Activated CD8-positive, alpha-beta memory T cell treated with anti-CD3 and anti-CD28 coated beads, Interleukin-2, amount 50 U/mL, for 24 hours (primary cell): ENCODE measurements around the gene EPHA4.
"Not testable (repeated sequence)": the region's sequence is repeated elsewhere in the genome, so short reads cannot be mapped to it uniquely, and the experiment has no call there.

Experiments used
- DNase-seq: peaks from one replicate; pipeline ENCODE4 v3.0.0-alpha.2; 2020; ENCODE audit errors: extremely low read depth

EPHA4 gene

GRCh38 chr2:221539246-221539645 lies 32.9 kb downstream of the EPHA4 start:
- DNase-seq = no peak

- DNase-seq = no peak
Observed at GRCh38 chr2:221535824-221536223, 36.3 kb downstream of the EPHA4 start.

DNA sequence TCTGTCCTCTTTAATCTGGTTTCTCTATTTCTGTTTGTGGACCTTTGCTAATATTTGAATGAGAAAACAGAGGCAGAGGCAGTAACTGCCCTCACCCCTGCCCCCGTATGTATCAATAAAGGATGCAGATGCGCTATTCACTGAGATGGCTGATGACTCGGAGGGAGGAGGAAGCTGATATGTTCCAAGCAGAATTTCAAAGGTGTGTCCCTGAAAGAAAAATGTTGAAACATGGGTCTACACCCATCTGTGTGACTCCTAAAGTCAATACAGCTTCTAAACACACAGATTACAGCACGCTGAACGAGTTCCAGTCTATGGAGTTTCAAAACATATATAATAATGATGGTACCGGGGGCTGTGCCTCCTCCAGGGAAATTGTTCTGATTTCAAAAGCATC lies 38.8 kb downstream of the EPHA4 start:
- DNase-seq = no peak

GRCh38 chr2:221532641-221533040 lies 39.5 kb downstream of the EPHA4 start:
- no peak for DNase-seq

DNA sequence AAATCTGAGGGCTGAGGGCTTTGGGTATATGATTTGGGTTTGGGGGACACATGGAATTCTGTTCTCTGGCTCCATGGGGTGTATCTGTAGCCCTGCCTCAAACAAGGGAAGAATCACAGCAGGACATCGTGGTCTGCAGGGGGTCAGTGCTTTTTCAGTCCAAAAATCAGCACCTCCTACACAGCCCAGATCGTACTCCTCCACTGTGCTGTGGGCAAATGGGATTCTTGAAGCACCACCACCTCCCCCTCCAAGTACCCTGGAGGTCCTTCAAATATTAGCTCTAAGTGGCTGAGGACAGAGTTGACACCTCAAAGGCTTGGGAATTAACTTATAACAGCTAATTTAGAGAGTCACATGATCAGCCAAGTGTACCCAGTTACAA lies 41.5 kb downstream of the EPHA4 start:
- DNase-seq = no peak

- DNase-seq = no peak
Observed at GRCh38 chr2:221529943-221530652, 42.0 kb downstream of the EPHA4 start.

DNA sequence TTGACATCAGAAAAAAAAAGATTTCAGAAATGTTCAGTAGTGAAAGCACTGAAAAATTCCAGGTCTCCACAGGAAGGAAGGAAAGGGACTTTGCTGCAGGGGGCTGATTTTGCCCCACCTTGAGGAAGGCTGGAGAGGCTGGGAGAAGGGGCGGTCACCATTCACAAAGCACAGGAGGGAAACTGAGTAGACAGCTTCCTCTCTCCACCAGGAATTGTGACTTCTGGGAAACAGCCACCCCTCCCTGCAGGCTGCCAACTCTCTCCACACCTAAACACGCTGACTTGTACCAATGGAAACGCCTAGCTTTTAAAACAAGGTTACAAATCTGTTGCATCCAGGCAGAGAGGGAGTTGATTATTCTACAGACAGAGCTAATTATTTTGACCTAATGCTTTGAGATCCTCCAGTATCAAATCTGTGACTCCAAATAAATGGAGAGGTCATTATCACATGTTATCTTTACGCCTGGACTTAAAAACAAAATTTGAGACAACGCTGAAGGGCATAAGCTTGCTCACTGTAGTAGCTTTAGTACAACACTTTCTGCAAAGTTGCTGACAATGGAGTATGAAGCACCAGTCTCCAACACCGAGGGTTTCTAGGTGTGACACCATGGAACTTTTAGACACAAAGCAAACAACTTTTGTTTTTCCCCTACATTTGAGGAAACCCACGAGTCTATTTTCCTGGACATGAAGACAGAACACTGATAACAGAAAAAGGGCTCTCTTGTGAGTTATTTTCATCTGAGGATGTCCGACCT lies 42.7 kb downstream of the EPHA4 start:
- no peak for DNase-seq

DNA sequence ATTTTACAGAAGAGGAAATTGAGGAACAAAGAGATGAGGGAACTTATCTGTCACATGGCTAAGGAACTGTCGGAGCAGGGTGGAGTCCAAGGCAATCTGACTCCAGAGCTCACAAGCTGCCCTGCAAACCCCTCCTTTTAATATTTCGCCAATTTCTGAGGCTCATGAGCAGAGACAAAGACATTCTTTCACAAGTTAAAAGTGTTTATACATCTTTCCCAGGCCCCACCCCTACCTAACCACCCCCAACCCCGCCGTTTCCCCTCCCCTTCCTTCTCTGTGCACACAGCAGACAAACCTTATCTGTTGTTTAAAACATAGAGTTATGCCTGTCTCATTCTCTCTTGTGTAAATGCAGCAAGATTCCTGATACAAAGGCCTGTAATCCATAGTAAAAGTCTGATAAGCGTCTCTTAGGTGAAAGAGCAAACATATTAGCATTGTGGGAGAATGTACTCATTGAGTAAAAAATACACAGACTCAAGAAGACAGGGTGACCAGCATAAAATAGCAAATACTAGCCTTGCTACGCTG lies 44.3 kb downstream of the EPHA4 start:
- no peak for DNase-seq

DNA sequence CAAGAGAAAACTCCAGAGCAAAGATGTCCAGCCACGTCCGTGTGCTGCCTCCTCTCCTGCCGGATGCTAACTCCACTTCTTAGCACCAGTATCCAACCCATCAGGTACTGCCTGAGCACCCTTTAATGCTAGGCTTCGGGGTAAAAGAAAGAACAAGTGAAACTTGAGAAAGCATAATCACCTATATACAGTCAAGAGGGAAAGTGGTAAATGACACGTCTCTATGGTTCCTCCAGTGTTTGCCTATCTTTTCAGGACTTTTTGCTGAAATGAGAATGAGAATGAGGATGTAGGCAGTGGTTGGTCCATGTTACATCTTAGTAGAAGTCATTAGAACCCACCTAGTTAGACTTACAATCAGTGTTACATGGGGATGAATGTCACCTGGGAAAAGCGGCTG lies 47.9 kb downstream of the EPHA4 start:
- no peak for DNase-seq

- DNase-seq = no peak
Observed at GRCh38 chr2:221521233-221521845, 50.8 kb downstream of the EPHA4 start.

DNA sequence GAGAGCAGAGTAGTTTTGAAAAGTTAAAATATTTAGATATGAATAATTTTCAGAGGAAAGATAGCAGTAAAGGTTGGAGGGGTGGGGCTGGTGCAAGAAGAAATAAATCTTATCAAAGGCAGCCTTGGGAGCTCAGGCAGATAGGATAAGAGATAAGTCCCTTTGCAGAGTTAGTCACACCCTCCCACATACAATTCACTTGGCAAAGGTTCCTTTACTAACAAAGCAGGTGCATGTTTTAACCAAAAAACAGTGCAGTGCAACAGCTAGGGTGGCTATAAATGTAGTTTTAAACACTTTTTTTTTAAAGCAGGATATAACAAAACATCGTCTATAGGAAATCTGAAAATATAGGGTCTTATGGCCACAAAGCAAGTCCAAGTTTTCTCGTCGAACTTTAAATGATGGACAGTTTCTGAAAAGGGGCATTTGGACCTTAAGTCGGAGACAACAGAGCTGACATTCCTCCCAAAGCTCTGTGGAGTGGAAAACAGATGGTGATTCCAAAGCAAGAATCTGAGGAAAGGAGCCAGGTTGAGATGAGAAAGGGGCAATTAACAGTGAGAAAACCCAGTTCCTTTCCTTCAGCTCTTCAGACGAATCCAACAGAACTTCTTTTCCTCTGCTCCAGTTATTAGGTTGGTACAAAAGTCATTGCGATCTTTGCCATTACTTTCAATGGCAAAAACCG lies 53.0 kb downstream of the EPHA4 start:
- DNase-seq = no peak

DNA sequence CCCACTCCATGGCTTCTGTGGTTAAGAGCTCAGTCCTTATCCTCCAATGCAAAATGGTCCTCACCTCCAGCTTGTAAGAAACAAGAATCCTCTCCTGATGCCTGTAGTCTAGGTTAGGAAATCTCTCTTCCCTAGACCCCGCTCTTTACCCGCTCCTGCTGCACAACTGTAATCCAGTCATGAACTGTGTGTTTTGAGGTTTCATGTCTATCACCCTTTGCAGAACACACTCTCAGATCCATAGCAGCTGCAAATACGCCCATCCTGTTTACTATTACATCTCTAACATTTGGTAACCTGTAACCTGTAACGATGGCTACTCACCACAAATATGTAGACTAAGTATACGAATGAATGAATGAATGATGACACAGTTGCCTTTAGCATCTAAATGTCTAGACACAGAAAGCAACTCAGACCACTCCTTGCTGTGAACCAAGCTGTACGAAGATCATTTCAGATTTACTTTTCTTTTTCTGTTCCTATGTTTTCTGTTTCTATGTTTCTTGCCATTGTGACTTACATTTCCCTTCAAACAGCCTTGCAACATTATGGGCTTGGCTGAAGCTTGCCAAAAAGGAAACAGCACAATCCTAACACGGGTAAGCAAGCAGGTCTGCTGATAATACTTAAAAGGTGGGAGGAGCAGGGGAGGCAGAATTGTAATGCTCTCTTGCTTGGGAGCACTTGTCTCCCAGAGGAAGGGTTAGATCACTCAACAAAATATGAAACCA lies 53.7 kb downstream of the EPHA4 start:
- no peak for DNase-seq

DNA sequence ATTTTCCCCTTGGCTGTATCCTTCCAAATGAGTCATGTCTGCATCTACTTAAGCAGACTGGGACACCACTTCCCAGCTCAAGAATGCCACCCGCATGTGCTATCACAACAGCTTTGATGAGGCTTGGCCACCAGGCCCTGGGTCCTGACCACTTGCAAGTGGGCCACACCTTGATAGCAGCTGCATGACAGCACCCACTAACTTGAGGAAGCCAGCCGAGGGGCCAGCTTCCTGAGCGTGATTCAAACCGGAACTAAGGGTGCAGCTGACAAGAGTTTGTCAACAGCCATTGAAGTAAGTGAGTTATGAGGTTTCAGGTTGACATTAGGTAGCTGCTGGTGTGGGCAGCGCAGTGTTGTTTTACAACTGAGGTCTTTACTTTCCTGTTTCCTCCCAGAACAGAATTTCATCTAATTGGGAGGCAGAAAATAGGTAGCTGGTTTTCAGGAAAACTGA lies 54.4 kb downstream of the EPHA4 start:
- peak; percentile 21 for DNase-seq

DNA sequence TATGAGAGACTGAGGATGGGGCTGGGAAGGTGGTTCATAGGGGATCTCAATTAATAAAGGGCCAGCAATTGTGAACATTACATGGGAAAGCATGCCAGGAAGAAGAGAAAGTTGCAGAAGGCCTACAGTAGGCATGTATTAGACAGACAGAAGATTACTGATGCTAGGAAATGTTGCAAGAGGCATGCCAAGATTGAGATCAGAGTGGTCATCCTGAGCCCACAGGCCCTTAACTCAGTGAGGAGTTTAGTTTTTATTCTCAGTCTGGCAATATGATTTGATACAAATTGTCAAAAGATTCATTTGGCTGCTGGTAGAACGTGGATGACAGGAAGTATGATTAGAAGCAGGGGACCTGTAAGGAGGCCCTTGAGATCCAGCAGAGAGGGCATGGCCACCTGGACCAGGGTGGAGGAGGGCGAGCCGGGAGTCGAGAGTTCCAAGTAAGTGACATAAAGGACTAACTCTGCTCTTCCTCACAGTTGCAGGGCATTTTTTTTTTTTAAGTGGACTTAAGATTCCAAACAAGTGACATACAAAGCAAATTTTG lies 54.9 kb downstream of the EPHA4 start:
- no peak for DNase-seq

- no peak for DNase-seq
Observed at GRCh38 chr2:221515864-221516263, 56.2 kb downstream of the EPHA4 start.

DNA sequence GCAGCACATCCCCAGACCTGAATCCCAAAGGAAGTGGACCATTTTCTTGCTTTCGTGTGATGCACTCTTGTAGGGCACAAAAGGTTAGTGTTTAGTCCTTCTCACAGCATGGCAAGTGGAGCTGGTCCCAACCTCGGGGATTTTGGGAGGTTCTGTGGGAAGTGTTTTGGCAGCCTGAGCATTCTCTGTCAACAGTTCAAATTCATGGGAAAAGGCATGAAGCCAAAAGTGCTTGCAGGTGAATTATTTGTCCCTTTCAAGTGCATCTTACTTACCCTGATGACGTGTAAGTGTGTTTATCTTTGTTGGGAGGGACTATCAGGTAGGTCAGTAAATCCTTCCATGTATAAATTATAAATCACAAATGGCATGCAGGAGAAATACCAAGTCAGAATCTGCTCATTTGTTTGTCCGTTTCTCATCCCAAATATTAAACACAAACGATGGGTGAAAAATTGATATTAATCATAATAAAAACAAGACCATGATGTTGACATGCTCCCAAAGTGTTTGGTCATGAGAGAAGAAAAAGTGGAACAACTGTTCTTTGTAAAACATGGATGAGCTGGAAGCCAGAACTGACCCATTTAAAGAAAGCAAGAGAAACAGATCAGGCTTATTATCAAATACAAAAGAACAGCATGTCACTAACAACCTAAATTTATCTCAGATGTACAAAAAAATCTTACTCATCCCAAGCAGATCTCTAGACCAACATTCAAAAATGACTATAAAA lies 57.6 kb downstream of the EPHA4 start:
- DNase-seq = no peak

DNA sequence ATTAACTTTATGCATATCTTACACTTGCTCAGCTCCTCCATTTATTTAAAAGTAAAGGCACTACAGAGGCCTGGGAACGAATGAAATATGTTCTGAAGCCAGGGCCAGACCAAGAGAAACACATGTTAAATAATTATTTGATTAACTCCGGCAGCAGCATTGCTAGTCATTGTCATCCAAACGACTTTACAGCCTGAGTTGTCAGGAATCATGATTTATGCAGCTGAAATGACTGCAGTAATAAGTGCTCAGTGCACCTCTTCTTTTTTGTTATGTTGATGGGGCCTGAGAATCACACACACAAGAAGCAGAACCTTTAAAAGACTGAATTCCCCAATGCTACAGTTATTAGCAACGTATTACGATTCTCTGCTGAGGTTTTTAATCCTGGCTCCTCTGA lies 58.9 kb downstream of the EPHA4 start:
- DNase-seq = no peak

DNA sequence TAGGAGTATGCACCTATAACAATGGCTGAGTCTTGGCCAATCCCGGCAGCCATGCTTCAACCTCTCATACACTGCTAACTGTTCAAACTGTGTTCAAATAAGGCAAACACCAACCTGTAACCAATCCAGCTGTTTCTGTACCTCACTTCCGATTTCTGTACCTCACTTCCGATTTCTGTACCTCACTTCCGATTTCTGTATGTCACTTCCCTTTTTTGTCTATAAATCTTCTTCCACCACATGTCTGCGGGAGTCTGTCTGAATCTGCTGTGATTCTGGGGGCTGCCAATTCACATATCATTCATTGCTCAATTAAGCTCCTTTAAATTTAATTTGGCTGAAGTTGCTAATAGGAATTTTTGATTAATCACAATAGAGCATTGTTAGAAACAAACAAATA lies 60.8 kb downstream of the EPHA4 start:
- DNase-seq = not testable (repeated sequence)

DNA sequence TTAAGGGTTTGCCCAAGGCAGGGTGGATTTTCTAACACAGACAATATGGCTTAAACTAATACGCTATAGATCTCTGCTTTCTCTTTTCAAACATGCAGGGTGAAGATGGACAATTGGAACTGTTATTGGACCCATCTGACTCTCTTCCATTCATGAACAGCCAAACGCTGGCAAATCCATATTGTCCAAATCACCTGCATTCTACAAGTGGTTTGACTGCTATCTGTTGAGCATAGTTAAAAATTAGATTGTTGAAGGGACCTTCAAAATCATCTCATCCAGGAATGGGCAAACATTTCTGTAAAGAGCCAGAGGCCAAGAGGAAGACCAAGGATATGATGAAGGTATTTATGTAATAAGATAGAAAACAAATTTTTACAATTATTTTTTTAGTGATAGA lies 65.6 kb downstream of the EPHA4 start:
- no peak for DNase-seq

DNA sequence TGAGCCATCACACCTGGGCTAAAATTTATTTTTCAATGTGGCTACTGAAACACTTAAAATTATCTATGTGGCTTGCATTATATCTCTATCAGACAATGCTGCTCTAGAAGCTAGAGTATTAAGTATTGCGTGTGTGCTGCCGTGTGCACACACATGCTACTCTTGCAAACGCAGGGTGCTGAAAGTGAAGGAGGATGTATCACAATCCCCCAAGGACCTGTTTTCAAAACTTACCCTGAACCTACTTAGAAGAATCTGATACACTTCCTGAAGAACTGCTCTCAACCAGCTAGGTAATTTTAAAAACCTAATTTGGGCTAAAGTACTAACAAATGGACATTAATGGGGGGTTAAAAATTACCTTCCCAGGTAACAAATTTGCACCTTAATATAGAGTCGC lies 66.5 kb downstream of the EPHA4 start:
- DNase-seq = no peak
